OCI-LY3 (cell line): ENCODE measurements around the gene AUTS2.

Experiments
- EZH2phosphoT487 ChIP-seq: fragments of 200-600 bp; shearing (Covaris generic); IDR thresholded peaks from 2 replicates; pipeline ENCODE4 v1.6.1; 2018; ENCODE audit warnings: antibody characterized with exemption, mixed run types, low read depth
- TF ChIP-seq, protein P1 (sequence below): fragments of 200-600, 300-600 bp; sonication (generic); IDR thresholded peaks from 2 replicates; pipeline ENCODE4 v1.5.1; 2014; ENCODE audit warnings: antibody characterized with exemption, low read length, low read depth

DNA sequence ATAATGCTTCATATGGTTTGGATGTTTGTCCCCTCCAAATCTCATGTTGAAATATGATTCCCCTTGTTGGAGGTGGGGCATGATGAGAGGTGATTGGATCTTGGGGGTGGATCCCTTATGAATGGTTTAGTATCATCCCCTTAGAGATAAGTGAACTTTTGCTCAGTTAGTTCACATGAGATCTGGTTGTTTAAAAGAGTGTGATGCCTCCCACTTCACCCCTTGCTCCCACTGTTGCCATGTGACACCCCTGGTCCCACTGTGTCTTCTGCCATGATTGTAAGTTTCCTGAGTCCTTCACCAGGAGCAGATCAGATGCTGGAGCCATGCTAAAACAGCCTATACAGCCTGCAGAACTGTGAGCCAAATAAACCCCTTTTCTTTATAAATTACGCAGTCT lies 13.1 kb upstream of the AUTS2 start:
- TF ChIP-seq, protein P1, sequence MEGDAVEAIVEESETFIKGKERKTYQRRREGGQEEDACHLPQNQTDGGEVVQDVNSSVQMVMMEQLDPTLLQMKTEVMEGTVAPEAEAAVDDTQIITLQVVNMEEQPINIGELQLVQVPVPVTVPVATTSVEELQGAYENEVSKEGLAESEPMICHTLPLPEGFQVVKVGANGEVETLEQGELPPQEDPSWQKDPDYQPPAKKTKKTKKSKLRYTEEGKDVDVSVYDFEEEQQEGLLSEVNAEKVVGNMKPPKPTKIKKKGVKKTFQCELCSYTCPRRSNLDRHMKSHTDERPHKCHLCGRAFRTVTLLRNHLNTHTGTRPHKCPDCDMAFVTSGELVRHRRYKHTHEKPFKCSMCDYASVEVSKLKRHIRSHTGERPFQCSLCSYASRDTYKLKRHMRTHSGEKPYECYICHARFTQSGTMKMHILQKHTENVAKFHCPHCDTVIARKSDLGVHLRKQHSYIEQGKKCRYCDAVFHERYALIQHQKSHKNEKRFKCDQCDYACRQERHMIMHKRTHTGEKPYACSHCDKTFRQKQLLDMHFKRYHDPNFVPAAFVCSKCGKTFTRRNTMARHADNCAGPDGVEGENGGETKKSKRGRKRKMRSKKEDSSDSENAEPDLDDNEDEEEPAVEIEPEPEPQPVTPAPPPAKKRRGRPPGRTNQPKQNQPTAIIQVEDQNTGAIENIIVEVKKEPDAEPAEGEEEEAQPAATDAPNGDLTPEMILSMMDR, result no peak
- no peak for TF ChIP-seq EZH2phosphoT487
